Loucy (cell line): ENCODE results near the gene CSPG5.

Source experiments
- EZH2phosphoT487 ChIP-seq: fragments of 200-600 bp; IDR thresholded peaks from 2 replicates; pipeline ENCODE4 v1.6.1; 2018; ENCODE audit warnings: antibody characterized with exemption, mild to moderate bottlenecking, moderate library complexity, borderline replicate concordance
- TF ChIP-seq, protein P1 (sequence below): fragments of 200-600 bp; sonication (generic); conservative IDR thresholded peaks from 2 replicates; pipeline ENCODE4 v1.5.1; 2014; ENCODE audit warnings: mild to moderate bottlenecking, antibody characterized with exemption, low read length

DNA sequence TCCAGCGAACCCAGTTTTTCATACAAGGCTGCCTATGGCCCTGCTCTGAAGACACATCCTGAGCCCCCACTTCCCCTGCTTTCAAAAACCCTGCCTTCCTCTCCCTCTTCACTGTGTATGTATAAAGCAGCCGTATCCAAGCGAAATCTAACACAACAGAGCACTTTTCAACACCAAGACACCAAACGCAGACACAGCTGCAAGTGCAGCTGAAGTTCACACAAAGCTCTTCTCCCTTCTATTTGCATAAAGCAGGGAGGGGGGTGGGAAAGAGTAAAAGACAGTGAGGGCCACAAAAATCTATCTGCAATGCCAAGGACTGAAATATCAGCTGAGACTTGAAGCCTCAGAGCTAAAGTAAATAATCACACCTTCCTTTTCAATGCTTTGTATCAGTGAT lies 35.1 kb upstream of the CSPG5 start:
- TF ChIP-seq, protein P1, sequence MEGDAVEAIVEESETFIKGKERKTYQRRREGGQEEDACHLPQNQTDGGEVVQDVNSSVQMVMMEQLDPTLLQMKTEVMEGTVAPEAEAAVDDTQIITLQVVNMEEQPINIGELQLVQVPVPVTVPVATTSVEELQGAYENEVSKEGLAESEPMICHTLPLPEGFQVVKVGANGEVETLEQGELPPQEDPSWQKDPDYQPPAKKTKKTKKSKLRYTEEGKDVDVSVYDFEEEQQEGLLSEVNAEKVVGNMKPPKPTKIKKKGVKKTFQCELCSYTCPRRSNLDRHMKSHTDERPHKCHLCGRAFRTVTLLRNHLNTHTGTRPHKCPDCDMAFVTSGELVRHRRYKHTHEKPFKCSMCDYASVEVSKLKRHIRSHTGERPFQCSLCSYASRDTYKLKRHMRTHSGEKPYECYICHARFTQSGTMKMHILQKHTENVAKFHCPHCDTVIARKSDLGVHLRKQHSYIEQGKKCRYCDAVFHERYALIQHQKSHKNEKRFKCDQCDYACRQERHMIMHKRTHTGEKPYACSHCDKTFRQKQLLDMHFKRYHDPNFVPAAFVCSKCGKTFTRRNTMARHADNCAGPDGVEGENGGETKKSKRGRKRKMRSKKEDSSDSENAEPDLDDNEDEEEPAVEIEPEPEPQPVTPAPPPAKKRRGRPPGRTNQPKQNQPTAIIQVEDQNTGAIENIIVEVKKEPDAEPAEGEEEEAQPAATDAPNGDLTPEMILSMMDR: no peak
- TF ChIP-seq EZH2phosphoT487: no peak
